GM12878 (cell line): ENCODE data around the gene ADAM23. TPM values are rescaled to one million over a fixed set of nuclear protein-coding genes. Genes with fewer than 3 reads are reported as not detected.

ENCODE experiments used
- ATAC-seq: fragments of 200-7000 bp; cut with Tn5 transposase; 3 replicates; pipeline ENCODE4 v1.9.1; 2020; ENCODE audit warnings: mild to moderate bottlenecking, moderate library complexity
- BruUV-seq: library from RNA; stranded (reverse); fragments of 400-500 nt; replicated peaks from 2 replicates; lab custom pipeline; 2021; lab: Mats Ljungman, UMichigan
- CTCF ChIA-PET: fragments of 300-600 bp; sonication (Branson Sonifier 250); formaldehyde crosslinking; extraction: SDS; loops from one replicate; lab custom pipeline; 2021; ENCODE audit warnings: inconsistent platforms; lab: Yijun Ruan, JAX
- POLR2A ChIA-PET: fragments of 350-600 bp; formaldehyde crosslinking; extraction: SDS; loops from one replicate; lab custom pipeline; 2021; ENCODE audit warnings: inconsistent platforms; lab: Charles Lee
- RAD21 ChIA-PET: fragments of 300-600 bp; sonication (Branson Sonifier 250); formaldehyde crosslinking; loops from one replicate; lab custom pipeline; 2023; ENCODE audit warnings: antibody characterized with exemption; ENCODE audit not compliant: unreplicated experiment; lab: Charles Lee
- SMC1A ChIA-PET: fragments of 300-600 bp; sonication (Branson Sonifier 250); formaldehyde crosslinking; loops from one replicate; lab custom pipeline; 2023; ENCODE audit not compliant: unreplicated experiment, uncharacterized antibody; lab: Charles Lee
- DNase-seq: peaks from one replicate; pipeline ENCODE4 v3.0.0-alpha.2; 2011; ENCODE audit warnings: low read depth, low spot score
- FAIRE-seq: peaks from 3 replicates; lab custom pipeline; 2011; peaks lifted over from hg19 to GRCh38; lab: Jason Lieb, UNC
- H2AFZ ChIP-seq: 2 replicates; pipeline ENCODE4 v1.6.0; 2011; ENCODE audit warnings: low read depth, low read length, control low read depth; ENCODE audit not compliant: control insufficient read depth
- H3K27ac ChIP-seq: 2 replicates; pipeline ENCODE4 v1.5.1; 2011; ENCODE audit warnings: control low read depth; ENCODE audit not compliant: control insufficient read depth, insufficient read depth
- H3K27me3 ChIP-seq, 2 experiments: replicated peaks in 1 of 2; 2 replicates each; pipeline versions ENCODE4 v1.6.0 to v1.6.1; 2011; ENCODE audit warnings: low read length in 1 of 2; ENCODE audit not compliant: control insufficient read depth in 2 of 2, insufficient read depth in 2 of 2
- H3K36me3 ChIP-seq, 2 experiments: 2 replicates each; pipeline ENCODE4 v1.5.1; 2011; ENCODE audit warnings: low read length in 1 of 2; ENCODE audit not compliant: control insufficient read depth in 2 of 2, insufficient read depth in 2 of 2
- H3K4me1 ChIP-seq: 2 replicates; pipeline ENCODE4 v1.6.1; 2011; ENCODE audit warnings: mild to moderate bottlenecking, low read length, moderate library complexity, mixed read lengths; ENCODE audit not compliant: control insufficient read depth, insufficient read depth
- H3K4me2 ChIP-seq: 2 replicates; pipeline ENCODE4 v1.6.0; 2011; ENCODE audit warnings: control low read depth; ENCODE audit not compliant: control insufficient read depth, insufficient read depth
- H3K4me3 ChIP-seq: fragments of 200-600 bp; sonication (generic); 2 replicates; pipeline ENCODE4 v1.5.1; 2016
- H3K79me2 ChIP-seq: 2 replicates; pipeline ENCODE4 v1.6.0; 2011; ENCODE audit warnings: low read length; ENCODE audit not compliant: control insufficient read depth, insufficient read depth
- H3K9ac ChIP-seq: 2 replicates; pipeline ENCODE4 v1.8.0; 2011; ENCODE audit warnings: low read length, control low read depth, mixed read lengths; ENCODE audit not compliant: control insufficient read depth, insufficient read depth
- H3K9me3 ChIP-seq: replicated peaks from 3 replicates; pipeline ENCODE4 v1.5.1; 2011; ENCODE audit warnings: mild to moderate bottlenecking, low read length; ENCODE audit not compliant: control insufficient read depth, insufficient read depth
- H4K20me1 ChIP-seq: 2 replicates; pipeline ENCODE4 v1.6.0; 2011; ENCODE audit not compliant: control insufficient read depth, insufficient read depth
- BRCA1 ChIP-seq: IDR thresholded peaks from 2 replicates; pipeline ENCODE4 v1.6.1; 2011; ENCODE audit warnings: low read depth, low read length, improper control_type of control experiment
- E4F1 ChIP-seq: fragments of 450-650 bp; IDR thresholded peaks from 2 replicates; pipeline ENCODE4 v1.6.1; 2018; ENCODE audit warnings: borderline replicate concordance, mild to moderate bottlenecking; ENCODE audit not compliant: partially characterized antibody
- ESRRA ChIP-seq: IDR thresholded peaks from 2 replicates; pipeline ENCODE4 v1.6.1; 2012; ENCODE audit warnings: mild to moderate bottlenecking, low read length, improper control_type of control experiment
- KAT2A ChIP-seq: conservative IDR thresholded peaks from 2 replicates; pipeline ENCODE4 v1.6.1; 2011; ENCODE audit warnings: low read depth, low read length; ENCODE audit not compliant: control insufficient read depth
- NFXL1 ChIP-seq: fragments of 450-650 bp; IDR thresholded peaks from 2 replicates; pipeline ENCODE4 v1.6.1; 2017; ENCODE audit warnings: antibody characterized with exemption, mild to moderate bottlenecking, borderline replicate concordance
- NKRF ChIP-seq: fragments of 450-650 bp; conservative IDR thresholded peaks from 2 replicates; pipeline ENCODE4 v1.6.1; 2017; ENCODE audit warnings: mild to moderate bottlenecking, moderate library complexity
- POLR2AphosphoS5 ChIP-seq: IDR thresholded peaks from 2 replicates; pipeline ENCODE4 v1.6.1; 2011; ENCODE audit warnings: mild to moderate bottlenecking, low read length, inconsistent platforms
- SIX5 ChIP-seq: IDR thresholded peaks from 2 replicates; pipeline ENCODE4 v1.6.1; 2011; ENCODE audit warnings: mild to moderate bottlenecking, low read depth, low read length, moderate library complexity; ENCODE audit not compliant: severe bottlenecking
- SMAD1 ChIP-seq: fragments of 450-650 bp; IDR thresholded peaks from 2 replicates; pipeline ENCODE4 v1.6.1; 2018; ENCODE audit warnings: mild to moderate bottlenecking, low read depth; ENCODE audit not compliant: partially characterized antibody
- TCF12 ChIP-seq: IDR thresholded peaks from 2 replicates; pipeline ENCODE4 v1.6.1; 2011; ENCODE audit warnings: low read depth, mild to moderate bottlenecking, low read length
- YY1 ChIP-seq: IDR thresholded peaks from 2 replicates; pipeline ENCODE4 v1.6.1; 2011; ENCODE audit warnings: low read depth, mild to moderate bottlenecking, low read length
- ZNF24 ChIP-seq: fragments of 450-650 bp; IDR thresholded peaks from 2 replicates; pipeline ENCODE4 v1.6.1; 2017; ENCODE audit warnings: antibody characterized with exemption, mild to moderate bottlenecking
- WGBS: methylation state at CpG from one replicate; pipeline ENCODE4 v1.1.6; 2016; ENCODE audit warnings: low lambda C conversion rate; ENCODE audit not compliant: insufficient replicate concordance, insufficient coverage; ENCODE audit errors: missing lambda C conversion rate; 5-methylcytosine and 5-hydroxymethylcytosine counted together
- in situ Hi-C: fragments of 300-500 bp; cut with MboI; formaldehyde crosslinking; loops from 9 replicates; pipeline ENCODE4 v1.14.3; 2018; ENCODE audit warnings: mixed read lengths
- intact Hi-C: fragments of 100-400 bp; cut with micrococcal nuclease; formaldehyde crosslinking; loops from one replicate; pipeline ENCODE4 v1.14.2; 2022; ENCODE audit not compliant: unreplicated experiment
- polyA plus RNA-seq, 11 experiments: library from polyadenylated mRNA; depleted of rRNA in 4 of 11; unstranded in 6 of 11; stranded (reverse) in 5 of 11; fragments of >200 nt; fragmentation: Nextera tagmentation in 4 of 11; fragmentation: Illumina TruSeq in 1 of 11; extraction: Ambion mirVana in 4 of 11; extraction: Trizol in 1 of 11; gene quantifications; 1 replicate in 1 of 11; 2 replicates in 10 of 11; pipeline versions ENCODE4 v1.2.1 to v1.2.3, GENCODE V29; 2011 to 2016; ENCODE audit warnings: inconsistent platforms in 2 of 11, missing spikeins in 2 of 11, low read depth in 1 of 11
- total RNA-seq, 4 experiments: library from RNA; depleted of rRNA in 3 of 4; stranded (reverse); fragments of >200 nt in 3 of 4; fragmentation: Illumina TruSeq in 1 of 4; extraction: Trizol in 1 of 4; gene quantifications; 2 replicates each; pipeline versions ENCODE4 v1.2.1 to v1.2.3, GENCODE V29; 2013 to 2021

The ADAM23 gene
- total and polyA plus RNA-seq, 10 of the 15 experiments (the other 5 are each of a cell fraction or from before 2014, with no cell fraction given): 5.7 to 41.8 (median 15.6) TPM

GRCh38 chr2:206481056-206481455 lies 37.7 kb downstream of the ADAM23 start:
- no peak overlapping the region for H3K4me3 ChIP-seq
- no peak overlapping the region for H3K27ac ChIP-seq
- no peaks in the 10 kb centered on the region for H3K4me1 ChIP-seq
- H3K79me2 ChIP-seq: no peaks in the 10 kb centered on the region
- intact Hi-C loops: no loop called here
- ChIA-PET SMC1A (interaction anchor here (0.7 to 1.9 kb wide), 5 partner anchors 8 to 174 kb away, joined by 3 to 9 read pairs (median 4); no protein-coding TSS in a partner anchor), CTCF (interaction anchor here (0.8 to 1.5 kb wide), 5 partner anchors 9 to 78 kb away, joined by 3 to 5 read pairs (median 3); no protein-coding TSS in a partner anchor), RAD21 (interaction anchor here (1.2 kb wide), 1 partner anchor 18 kb away, joined by 4 read pairs; no protein-coding TSS in a partner anchor), POLR2A (interaction anchor here (0.6 to 1.3 kb wide), 2 partner anchors 8 to 17 kb away, joined by 3 read pairs; no protein-coding TSS in a partner anchor)
- no peak for DNase-seq
- in situ Hi-C loops: no loop called here
- no peak for ATAC-seq
- H3K27me3 ChIP-seq: no peaks in the 10 kb centered on the region
- no peaks in the 10 kb centered on the region for H3K36me3 ChIP-seq
- no peak for FAIRE-seq
- no peaks in the 10 kb centered on the region for H4K20me1 ChIP-seq
- BruUV-seq: no TSS peak
- H3K4me2 ChIP-seq: no peak overlapping the region
- H3K9ac ChIP-seq: no peak overlapping the region
- H3K9me3 ChIP-seq: no peaks in the 10 kb centered on the region; the same call in 2 of the 3 replicates
- TF ChIP-seq NFXL1 (no peak), KAT2A (no peak), TCF12 (no peak), YY1 (no peak)
- no peak overlapping the region for H2AFZ ChIP-seq
- 66% methylated on average over 3 of the region's 3 CpGs for WGBS

GRCh38 chr2:206482123-206482522 lies 38.8 kb downstream of the ADAM23 start:
- no peaks in the 10 kb centered on the region for H3K79me2 ChIP-seq
- BruUV-seq: no TSS peak
- intact Hi-C loops: no loop called here
- H3K4me1 ChIP-seq: no peaks in the 10 kb centered on the region
- H3K36me3 ChIP-seq: no peaks in the 10 kb centered on the region
- no peaks in the 10 kb centered on the region for H3K27me3 ChIP-seq
- ATAC-seq (no peak), DNase-seq (no peak), FAIRE-seq (no peak)
- H3K27ac ChIP-seq: no peak overlapping the region
- TF ChIP-seq SMAD1 (no peak), ESRRA (no peak), BRCA1 (no peak), SIX5 (no peak), POLR2AphosphoS5 (no peak), NKRF (no peak), ZNF24 (no peak), E4F1 (no peak)
- no peaks in the 10 kb centered on the region; the same call in 2 of the 3 replicates for H3K9me3 ChIP-seq
- no peak overlapping the region for H3K9ac ChIP-seq
- ChIA-PET RAD21 (no interaction called here), SMC1A (interaction anchor here (0.6 to 1.9 kb wide), 5 partner anchors 10 to 263 kb away, joined by 3 to 9 read pairs (median 3); no protein-coding TSS in a partner anchor), POLR2A (no interaction called here), CTCF (interaction anchor here (0.7 to 1.0 kb wide), 2 partner anchors 43 to 77 kb away, joined by 3 read pairs; no protein-coding TSS in a partner anchor)
- no peaks in the 10 kb centered on the region for H4K20me1 ChIP-seq
- in situ Hi-C loops: no loop called here
- no peak overlapping the region for H3K4me2 ChIP-seq
- 68% methylated on average over 4 of the region's 4 CpGs for WGBS
- H3K4me3 ChIP-seq: no peak overlapping the region
- no peak overlapping the region for H2AFZ ChIP-seq
